GM23338 (cell line): ENCODE data around the gene C16orf87. TPM values are rescaled to one million over a fixed set of nuclear protein-coding genes. Genes with fewer than 3 reads are reported as not detected.

Experiments used
- ATAC-seq: fragments of 200-7000 bp; cut with Tn5 transposase; 3 replicates; pipeline ENCODE4 v1.9.1; 2020
- DNase-seq: peaks from one replicate; pipeline ENCODE4 v3.0.0-alpha.2; 2015; ENCODE audit warnings: low spot score
- H2AFZ ChIP-seq: fragments of 200-600 bp; sonication (generic); 2 replicates; pipeline ENCODE4 v1.8.0; 2016; ENCODE audit warnings: antibody characterized with exemption, mild to moderate bottlenecking, moderate library complexity
- H3F3A ChIP-seq: fragments of 200-600 bp; sonication (generic); replicated peaks from 2 replicates; pipeline ENCODE4 v1.8.0; 2017; ENCODE audit warnings: antibody characterized with exemption, mixed run types, low read depth
- H3K27ac ChIP-seq: fragments of 200-600 bp; sonication (generic); 2 replicates; pipeline ENCODE4 v1.6.1; 2016; ENCODE audit warnings: low read depth
- H3K27me3 ChIP-seq: fragments of 200-600 bp; sonication (generic); 2 replicates; pipeline ENCODE4 v1.8.0; 2016; ENCODE audit warnings: mild to moderate bottlenecking, mixed run types, moderate library complexity; ENCODE audit not compliant: insufficient read depth
- H3K36me3 ChIP-seq: fragments of 200-600 bp; sonication (generic); 2 replicates; pipeline ENCODE4 v1.8.0; 2016; ENCODE audit warnings: mild to moderate bottlenecking; ENCODE audit not compliant: insufficient read depth
- H3K4me1 ChIP-seq: fragments of 200-600 bp; sonication (generic); 2 replicates; pipeline ENCODE4 v1.8.0; 2016; ENCODE audit warnings: mild to moderate bottlenecking, moderate library complexity; ENCODE audit not compliant: insufficient read depth
- H3K4me2 ChIP-seq: fragments of 200-600 bp; sonication (generic); 2 replicates; pipeline ENCODE4 v1.7.1; 2017; ENCODE audit warnings: mixed run types
- H3K4me3 ChIP-seq: fragments of 200-600 bp; sonication (generic); 2 replicates; pipeline ENCODE4 v1.6.1; 2016; ENCODE audit warnings: mixed run types
- H3K79me2 ChIP-seq: fragments of 200-600 bp; sonication (generic); replicated peaks from 2 replicates; pipeline ENCODE4 v1.8.0; 2017; ENCODE audit warnings: mild to moderate bottlenecking; ENCODE audit not compliant: insufficient read depth
- H3K9me2 ChIP-seq: fragments of 200-600 bp; sonication (generic); 2 replicates; pipeline ENCODE4 v1.8.0; 2017; ENCODE audit not compliant: insufficient read depth
- H4K20me1 ChIP-seq: fragments of 200-600 bp; sonication (generic); replicated peaks from 2 replicates; pipeline ENCODE4 v1.8.0; 2017; ENCODE audit warnings: mild to moderate bottlenecking; ENCODE audit not compliant: insufficient read depth
- H3K27ac Mint-ChIP-seq: 2 replicates; pipeline ENCODE4 v1.8.0; 2020; ENCODE audit warnings: inconsistent platforms, mild to moderate bottlenecking, moderate library complexity, mixed read lengths
- H3K27me3 Mint-ChIP-seq: 3 replicates; pipeline ENCODE4 v1.8.0; 2022; ENCODE audit warnings: low read depth, mild to moderate bottlenecking, moderate library complexity, mixed read lengths, inconsistent platforms; ENCODE audit not compliant: insufficient read depth, poor library complexity
- H3K36me3 Mint-ChIP-seq: 3 replicates; pipeline ENCODE4 v1.8.0; 2021; ENCODE audit warnings: low read depth, mild to moderate bottlenecking, inconsistent platforms, moderate library complexity, mixed read lengths
- H3K4me1 Mint-ChIP-seq: 3 replicates; pipeline ENCODE4 v1.8.0; 2020; ENCODE audit warnings: mild to moderate bottlenecking, inconsistent platforms, mixed read lengths
- H3K4me3 Mint-ChIP-seq: 3 replicates; pipeline ENCODE4 v1.8.0; 2021; ENCODE audit warnings: moderate library complexity, mild to moderate bottlenecking, inconsistent platforms, mixed read lengths
- H3K9me3 Mint-ChIP-seq: 3 replicates; pipeline ENCODE4 v1.8.0; 2020; ENCODE audit warnings: moderate library complexity, mild to moderate bottlenecking, inconsistent platforms, mixed read lengths
- CREB1 ChIP-seq: fragments of 250-450 bp; sonication (Bioruptor Pico); IDR thresholded peaks from 2 replicates; pipeline ENCODE4 v1.5.0; 2020; ENCODE audit warnings: low read depth, mild to moderate bottlenecking, moderate library complexity
- EZH2 ChIP-seq: fragments of 200-600 bp; sonication (generic); IDR thresholded peaks from one replicate; pipeline ENCODE4 v1.8.0; 2017; ENCODE audit warnings: antibody characterized with exemption, mild to moderate bottlenecking, low read depth; ENCODE audit not compliant: unreplicated experiment
- JUNB ChIP-seq: IDR thresholded peaks from one replicate; pipeline ENCODE4 v1.6.1; 2016; ENCODE audit warnings: antibody characterized with exemption; ENCODE audit not compliant: unreplicated experiment
- POLR2AphosphoS5 ChIP-seq: IDR thresholded peaks from 2 replicates; pipeline ENCODE4 v1.6.1; 2016; ENCODE audit warnings: antibody characterized with exemption, low read depth
- STAT1 ChIP-seq: IDR thresholded peaks from one replicate; pipeline ENCODE4 v1.6.1; 2016; ENCODE audit warnings: antibody characterized with exemption; ENCODE audit not compliant: unreplicated experiment
- ZNF114 ChIP-seq: fragments of 250-450 bp; sonication (Bioruptor Pico); IDR thresholded peaks from 2 replicates; pipeline ENCODE4 v1.5.0; 2020; ENCODE audit warnings: mild to moderate bottlenecking, moderate library complexity
- ZNF331 ChIP-seq: fragments of 250-450 bp; sonication (Bioruptor Pico); IDR thresholded peaks from 2 replicates; pipeline ENCODE4 v1.5.0; 2020; ENCODE audit warnings: low read depth, mild to moderate bottlenecking, moderate library complexity
- polyA plus RNA-seq: library from polyadenylated mRNA; unstranded; fragments of >200 nt; fragmentation: Nextera tagmentation; extraction: Ambion mirVana; gene quantifications from 2 replicates; pipeline ENCODE4 v1.2.1, GENCODE V29; 2016
- total RNA-seq: library from RNA; depleted of rRNA; stranded (reverse); fragments of >200 nt; shearing (Covaris generic); gene quantifications from 2 replicates; pipeline ENCODE4 v1.2.3, GENCODE V29; 2014
- TF ChIP-seq, protein P1 (sequence below), 2 experiments: fragments of 200-600 bp in 1 of 2; sonication (generic) in 1 of 2; conservative IDR thresholded peaks; 2 replicates each; pipeline versions ENCODE4 v1.5.1 to v1.6.1; 2016 to 2017; ENCODE audit warnings: antibody characterized with exemption in 2 of 2, low read depth in 2 of 2, mild to moderate bottlenecking in 2 of 2, moderate library complexity in 1 of 2
- TF ChIP-seq, protein P2 (sequence below): IDR thresholded peaks from one replicate; pipeline ENCODE4 v1.6.1; 2018; ENCODE audit warnings: antibody characterized with exemption; ENCODE audit not compliant: unreplicated experiment
- TF ChIP-seq, protein P3 (sequence below): IDR thresholded peaks from 2 replicates; pipeline ENCODE4 v1.6.1; 2016; ENCODE audit warnings: antibody characterized with exemption

The C16orf87 gene
- total and polyA plus RNA-seq, 2 experiments from 2014 or later = 23.4 to 46.0 TPM

DNA sequence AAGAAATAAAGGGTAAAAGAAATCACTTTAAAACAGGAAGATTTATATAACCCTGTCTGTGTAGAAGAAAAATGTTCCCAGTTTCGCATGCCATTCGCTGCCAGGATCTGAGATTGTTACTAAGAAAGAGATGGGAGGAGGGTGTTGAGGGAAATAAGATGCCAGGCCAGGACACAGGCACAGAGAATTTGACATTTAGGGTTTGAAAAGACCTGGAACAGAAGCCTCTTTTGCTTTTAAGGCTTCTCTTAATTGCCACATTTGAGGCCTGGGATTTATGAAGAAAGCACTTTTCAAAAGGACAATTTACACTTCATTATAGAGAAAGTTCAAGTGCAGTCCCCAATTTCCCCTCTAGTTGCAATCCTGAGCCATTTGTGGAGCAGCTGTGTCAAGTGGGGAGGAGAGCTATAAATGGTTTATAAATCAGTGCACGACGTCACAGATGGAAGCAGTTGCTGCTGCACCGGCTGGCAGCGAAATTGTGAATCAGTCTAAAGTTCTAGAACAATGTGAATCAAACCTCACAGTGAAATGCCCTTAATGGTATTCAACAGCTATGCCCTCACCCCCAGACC lies 26.5 kb upstream of the C16orf87 start:
- no peak for TF ChIP-seq ZNF114 (CRISPR knock-in tag)
- TF ChIP-seq, protein P1, sequence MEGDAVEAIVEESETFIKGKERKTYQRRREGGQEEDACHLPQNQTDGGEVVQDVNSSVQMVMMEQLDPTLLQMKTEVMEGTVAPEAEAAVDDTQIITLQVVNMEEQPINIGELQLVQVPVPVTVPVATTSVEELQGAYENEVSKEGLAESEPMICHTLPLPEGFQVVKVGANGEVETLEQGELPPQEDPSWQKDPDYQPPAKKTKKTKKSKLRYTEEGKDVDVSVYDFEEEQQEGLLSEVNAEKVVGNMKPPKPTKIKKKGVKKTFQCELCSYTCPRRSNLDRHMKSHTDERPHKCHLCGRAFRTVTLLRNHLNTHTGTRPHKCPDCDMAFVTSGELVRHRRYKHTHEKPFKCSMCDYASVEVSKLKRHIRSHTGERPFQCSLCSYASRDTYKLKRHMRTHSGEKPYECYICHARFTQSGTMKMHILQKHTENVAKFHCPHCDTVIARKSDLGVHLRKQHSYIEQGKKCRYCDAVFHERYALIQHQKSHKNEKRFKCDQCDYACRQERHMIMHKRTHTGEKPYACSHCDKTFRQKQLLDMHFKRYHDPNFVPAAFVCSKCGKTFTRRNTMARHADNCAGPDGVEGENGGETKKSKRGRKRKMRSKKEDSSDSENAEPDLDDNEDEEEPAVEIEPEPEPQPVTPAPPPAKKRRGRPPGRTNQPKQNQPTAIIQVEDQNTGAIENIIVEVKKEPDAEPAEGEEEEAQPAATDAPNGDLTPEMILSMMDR (conservative IDR thresholded peaks at IDR 0.05; ENCODE audit: low read depth in 2 of 2) = peak; percentile 38 to 55
- no peak for TF ChIP-seq CREB1
- no peak for TF ChIP-seq JUNB
- H4K20me1 ChIP-seq = no peaks in the 10 kb centered on the region
- Mint-ChIP-seq H3K9me3 (0 out of 3 replicates have a peak, but pooled peaks cover 5% of the 10 kb centered on the region), H3K4me1 (peaks cover 18% of the 10 kb centered on the region), H3K27me3 (peaks cover 3% of the 10 kb centered on the region), H3K36me3 (no peaks in the 10 kb centered on the region), H3K4me3 (no peak overlapping the region), H3K27ac (no peak overlapping the region)
- ATAC-seq (peak; percentile 34; the same call in 2 of the 3 replicates), DNase-seq (peak; percentile 59)
- H3K79me2 ChIP-seq = no peaks in the 10 kb centered on the region
- no peak overlapping the region for H3K4me3 ChIP-seq
- no peaks in the 10 kb centered on the region for H3K27me3 ChIP-seq
- no peaks in the 10 kb centered on the region for H3K4me1 ChIP-seq
- H2AFZ ChIP-seq = no peak overlapping the region
- H3F3A ChIP-seq = no peaks in the 10 kb centered on the region
- no peaks in the 10 kb centered on the region for H3K36me3 ChIP-seq
- H3K27ac ChIP-seq = no peak overlapping the region
- H3K4me2 ChIP-seq = no peak overlapping the region
- H3K9me2 ChIP-seq = no peaks in the 10 kb centered on the region

DNA sequence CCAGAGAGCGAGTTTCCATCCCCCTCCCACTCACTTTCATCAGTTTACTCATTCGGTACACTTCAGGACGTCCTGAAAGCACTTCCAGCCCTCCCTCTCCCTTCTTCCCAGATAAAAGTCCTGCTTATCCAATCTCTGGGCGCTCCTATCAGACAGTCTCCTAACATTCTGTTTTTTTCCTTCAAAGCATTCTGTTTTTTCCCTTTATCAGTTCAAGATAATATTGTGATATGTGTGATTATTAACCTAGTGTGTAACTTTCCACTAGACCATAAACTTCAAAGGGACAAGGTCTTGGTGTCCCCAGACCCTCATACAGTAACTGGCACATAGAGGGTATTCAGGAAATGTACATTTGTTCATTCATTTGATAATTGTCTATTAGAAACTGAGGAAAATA lies 24.4 kb upstream of the C16orf87 start:
- Mint-ChIP-seq H3K4me3 (no peak overlapping the region), H3K27ac (no peak overlapping the region), H3K4me1 (peaks cover 24% of the 10 kb centered on the region), H3K36me3 (no peaks in the 10 kb centered on the region), H3K27me3 (no peaks in the 10 kb centered on the region), H3K9me3 (no peaks in the 10 kb centered on the region)
- Histone ChIP-seq H4K20me1 (no peaks in the 10 kb centered on the region), H3K79me2 (no peaks in the 10 kb centered on the region), H2AFZ (no peak overlapping the region), H3K36me3 (no peaks in the 10 kb centered on the region), H3K4me1 (no peaks in the 10 kb centered on the region), H3K27me3 (no peaks in the 10 kb centered on the region), H3K27ac (no peak overlapping the region), H3K4me2 (no peak overlapping the region), H3F3A (no peaks in the 10 kb centered on the region), H3K9me2 (no peaks in the 10 kb centered on the region), H3K4me3 (no peak overlapping the region)
- DNase-seq (no peak), ATAC-seq (no peak)
- TF ChIP-seq ZNF114 (CRISPR knock-in tag) (no peak), POLR2AphosphoS5 (no peak), JUNB (no peak), STAT1 (no peak), ZNF331 (CRISPR knock-in tag) (no peak), EZH2 (no peak)
- TF ChIP-seq, protein P2, sequence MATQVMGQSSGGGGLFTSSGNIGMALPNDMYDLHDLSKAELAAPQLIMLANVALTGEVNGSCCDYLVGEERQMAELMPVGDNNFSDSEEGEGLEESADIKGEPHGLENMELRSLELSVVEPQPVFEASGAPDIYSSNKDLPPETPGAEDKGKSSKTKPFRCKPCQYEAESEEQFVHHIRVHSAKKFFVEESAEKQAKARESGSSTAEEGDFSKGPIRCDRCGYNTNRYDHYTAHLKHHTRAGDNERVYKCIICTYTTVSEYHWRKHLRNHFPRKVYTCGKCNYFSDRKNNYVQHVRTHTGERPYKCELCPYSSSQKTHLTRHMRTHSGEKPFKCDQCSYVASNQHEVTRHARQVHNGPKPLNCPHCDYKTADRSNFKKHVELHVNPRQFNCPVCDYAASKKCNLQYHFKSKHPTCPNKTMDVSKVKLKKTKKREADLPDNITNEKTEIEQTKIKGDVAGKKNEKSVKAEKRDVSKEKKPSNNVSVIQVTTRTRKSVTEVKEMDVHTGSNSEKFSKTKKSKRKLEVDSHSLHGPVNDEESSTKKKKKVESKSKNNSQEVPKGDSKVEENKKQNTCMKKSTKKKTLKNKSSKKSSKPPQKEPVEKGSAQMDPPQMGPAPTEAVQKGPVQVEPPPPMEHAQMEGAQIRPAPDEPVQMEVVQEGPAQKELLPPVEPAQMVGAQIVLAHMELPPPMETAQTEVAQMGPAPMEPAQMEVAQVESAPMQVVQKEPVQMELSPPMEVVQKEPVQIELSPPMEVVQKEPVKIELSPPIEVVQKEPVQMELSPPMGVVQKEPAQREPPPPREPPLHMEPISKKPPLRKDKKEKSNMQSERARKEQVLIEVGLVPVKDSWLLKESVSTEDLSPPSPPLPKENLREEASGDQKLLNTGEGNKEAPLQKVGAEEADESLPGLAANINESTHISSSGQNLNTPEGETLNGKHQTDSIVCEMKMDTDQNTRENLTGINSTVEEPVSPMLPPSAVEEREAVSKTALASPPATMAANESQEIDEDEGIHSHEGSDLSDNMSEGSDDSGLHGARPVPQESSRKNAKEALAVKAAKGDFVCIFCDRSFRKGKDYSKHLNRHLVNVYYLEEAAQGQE = no peak
- TF ChIP-seq, protein P3, sequence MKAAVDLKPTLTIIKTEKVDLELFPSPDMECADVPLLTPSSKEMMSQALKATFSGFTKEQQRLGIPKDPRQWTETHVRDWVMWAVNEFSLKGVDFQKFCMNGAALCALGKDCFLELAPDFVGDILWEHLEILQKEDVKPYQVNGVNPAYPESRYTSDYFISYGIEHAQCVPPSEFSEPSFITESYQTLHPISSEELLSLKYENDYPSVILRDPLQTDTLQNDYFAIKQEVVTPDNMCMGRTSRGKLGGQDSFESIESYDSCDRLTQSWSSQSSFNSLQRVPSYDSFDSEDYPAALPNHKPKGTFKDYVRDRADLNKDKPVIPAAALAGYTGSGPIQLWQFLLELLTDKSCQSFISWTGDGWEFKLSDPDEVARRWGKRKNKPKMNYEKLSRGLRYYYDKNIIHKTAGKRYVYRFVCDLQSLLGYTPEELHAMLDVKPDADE = no peak
- TF ChIP-seq, protein P1 (conservative IDR thresholded peaks at IDR 0.05; ENCODE audit: low read depth in 2 of 2) = no peak
